HuH-7 (cell line): Measurements from ENCODE around the gene MACC1.
"Not testable (repeated sequence)": the region's sequence is repeated elsewhere in the genome, so short reads cannot be mapped to it uniquely, and the experiment has no call there.

Experiments used
- DNase-seq: peaks from one replicate; pipeline ENCODE4 v3.0.0; 2011; ENCODE audit warnings: low spot score

The MACC1 gene

DNA sequence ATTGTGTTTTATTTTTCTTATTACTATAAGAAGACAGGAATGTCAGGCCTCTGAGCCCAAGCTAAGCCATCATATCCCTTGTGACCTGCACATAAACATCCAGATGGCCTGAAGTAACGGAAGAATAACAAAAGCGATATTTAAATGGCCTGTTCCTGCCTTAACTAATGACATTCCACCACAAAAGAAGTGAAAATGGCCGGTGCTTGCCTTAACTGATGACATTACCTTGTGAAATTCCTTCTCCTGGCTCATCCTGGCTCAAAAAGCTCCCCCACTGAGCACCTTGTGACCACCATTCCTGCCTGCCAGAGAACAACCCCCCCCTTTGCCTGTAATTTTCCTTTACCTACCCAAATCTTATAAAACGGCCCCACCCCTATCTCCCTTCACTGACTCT, 91.1 kb downstream of the MACC1 start:
- not testable (repeated sequence) for DNase-seq

DNA sequence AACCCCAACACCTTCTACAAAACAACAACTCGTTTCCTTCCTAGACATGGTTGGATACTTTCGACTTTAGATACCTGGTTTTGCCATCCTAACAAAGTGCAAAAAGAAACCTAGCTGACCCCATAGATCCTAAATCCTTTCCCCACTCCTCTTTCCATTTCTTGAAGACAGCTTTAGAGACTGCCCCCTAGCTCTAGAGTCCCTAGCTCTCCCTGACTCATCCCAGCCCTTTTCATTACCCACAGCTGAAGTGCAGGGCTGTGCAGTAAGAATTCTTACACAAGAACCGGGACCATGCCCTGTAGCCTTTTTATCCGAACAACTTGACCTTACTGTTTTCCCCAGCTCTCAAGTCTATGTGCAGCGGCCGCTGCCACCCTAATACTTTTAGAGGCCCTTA, 93.1 kb downstream of the MACC1 start:
- DNase-seq, result not testable (repeated sequence)

DNA sequence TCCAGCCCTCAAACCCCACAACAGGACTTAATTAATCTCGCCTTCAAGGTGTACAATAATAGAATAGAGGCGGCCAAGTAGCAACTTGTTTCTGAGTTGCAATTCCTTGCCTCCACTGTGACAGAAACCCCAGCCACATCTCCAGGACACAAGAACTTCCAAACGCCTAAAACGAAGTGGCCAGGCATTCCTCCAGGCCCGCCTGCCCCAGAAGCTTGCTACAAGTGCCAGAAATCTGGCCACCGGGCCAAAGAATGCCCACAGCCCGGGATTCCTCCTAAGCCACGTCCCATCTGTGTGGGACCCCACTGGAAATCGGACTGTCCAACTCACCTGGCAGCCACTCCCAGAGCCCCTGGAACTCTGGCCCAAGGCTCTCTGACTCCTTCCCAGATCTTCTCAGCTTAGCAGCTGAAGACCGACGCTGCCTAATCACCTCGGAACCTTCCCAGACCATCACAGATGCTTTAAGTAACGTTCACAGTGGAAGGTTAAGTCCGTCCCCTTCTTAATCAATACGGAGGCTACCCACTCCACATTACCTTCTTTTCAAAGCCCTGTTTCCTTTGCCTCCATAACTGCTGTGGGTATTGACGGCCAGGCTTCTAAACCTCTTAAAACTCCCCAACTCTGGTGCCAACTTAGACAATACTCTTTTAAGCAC, 94.4 kb downstream of the MACC1 start:
- not testable (repeated sequence) for DNase-seq

DNA sequence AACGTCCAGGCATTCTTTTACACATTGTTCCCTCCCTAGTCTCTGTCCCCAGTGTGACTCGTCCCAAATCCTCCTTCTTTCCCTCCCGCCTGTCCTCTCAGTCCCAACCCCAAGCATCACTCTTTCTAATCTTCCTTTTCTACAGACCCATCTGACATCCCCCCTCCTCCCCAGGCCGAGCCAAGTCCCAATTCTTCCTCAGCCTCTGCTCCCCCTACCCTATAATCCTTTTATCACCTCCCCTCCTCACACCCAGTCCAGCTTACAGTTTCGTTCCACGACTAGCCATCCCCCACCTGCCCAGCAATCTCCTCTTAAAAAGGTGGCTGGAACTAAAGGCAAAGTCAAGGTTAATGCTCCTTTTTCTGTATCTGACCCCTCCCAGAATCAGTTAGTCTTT, 95.1 kb downstream of the MACC1 start:
- DNase-seq, result no peak

DNA sequence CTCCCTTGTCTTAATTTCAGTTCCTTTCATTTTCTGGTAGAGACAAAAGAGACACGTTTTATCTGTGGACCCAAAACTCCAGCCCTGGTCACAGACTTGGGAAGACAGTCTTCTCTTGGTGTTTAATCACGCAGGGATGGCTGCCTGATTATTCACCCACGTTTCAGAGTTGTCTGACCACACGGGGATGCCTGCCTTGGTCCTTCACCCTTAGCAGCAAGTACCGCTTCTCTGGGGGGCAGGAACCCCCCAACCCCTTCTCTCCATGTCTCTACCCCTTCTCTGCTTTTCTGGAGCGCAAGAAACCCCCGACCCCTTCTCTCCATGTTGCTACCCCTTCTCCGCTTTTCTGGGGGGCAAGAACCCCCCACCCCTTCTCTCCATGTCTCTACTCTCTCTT, 95.8 kb downstream of the MACC1 start:
- DNase-seq, result no peak

DNA sequence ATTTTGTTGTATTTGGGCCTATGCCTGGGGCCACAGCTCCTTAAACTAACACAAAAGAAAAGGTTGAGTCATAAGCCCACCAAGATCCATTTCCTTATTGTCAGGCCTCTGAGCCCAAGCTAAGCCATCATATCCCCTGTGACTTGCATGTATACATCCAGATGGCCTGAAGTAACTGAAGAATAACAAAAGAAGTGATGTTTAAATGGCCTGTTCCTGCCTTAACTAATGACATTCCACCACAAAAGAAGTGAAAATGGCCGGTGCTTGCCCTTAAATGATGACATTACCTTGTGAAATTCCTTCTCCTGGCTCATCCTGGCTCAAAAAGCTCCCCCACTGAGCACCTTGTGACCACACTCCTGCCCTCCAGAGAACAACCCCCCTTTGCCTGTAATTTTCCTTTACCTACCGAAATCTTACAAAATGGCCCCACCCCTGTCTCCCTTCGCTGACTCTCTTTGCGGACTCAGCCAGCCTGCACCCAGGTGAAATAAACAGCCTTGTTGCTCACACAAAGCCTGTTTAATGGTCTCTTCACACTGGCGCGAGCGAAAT, 96.5 kb downstream of the MACC1 start:
- DNase-seq, result not testable (repeated sequence)

DNA sequence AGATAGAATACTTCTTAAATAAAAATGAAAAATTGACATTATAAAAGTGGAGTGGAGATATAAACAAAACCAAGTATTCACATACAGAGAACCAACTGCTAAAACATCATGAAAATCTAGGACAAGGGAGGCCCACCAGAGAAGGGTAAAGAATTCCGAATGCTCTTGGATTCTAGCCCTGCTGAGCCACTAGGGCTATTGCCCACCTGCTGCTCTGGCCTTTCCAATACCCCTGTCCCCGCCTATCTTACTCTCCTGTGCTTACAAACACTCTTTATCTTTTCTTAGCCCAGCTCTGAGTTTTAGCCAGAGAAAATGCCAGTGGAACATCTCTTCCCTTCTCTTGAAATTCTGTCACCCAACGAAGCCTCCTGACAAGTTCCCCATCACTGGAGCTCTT, 100.3 kb downstream of the MACC1 start:
- no peak for DNase-seq

DNA sequence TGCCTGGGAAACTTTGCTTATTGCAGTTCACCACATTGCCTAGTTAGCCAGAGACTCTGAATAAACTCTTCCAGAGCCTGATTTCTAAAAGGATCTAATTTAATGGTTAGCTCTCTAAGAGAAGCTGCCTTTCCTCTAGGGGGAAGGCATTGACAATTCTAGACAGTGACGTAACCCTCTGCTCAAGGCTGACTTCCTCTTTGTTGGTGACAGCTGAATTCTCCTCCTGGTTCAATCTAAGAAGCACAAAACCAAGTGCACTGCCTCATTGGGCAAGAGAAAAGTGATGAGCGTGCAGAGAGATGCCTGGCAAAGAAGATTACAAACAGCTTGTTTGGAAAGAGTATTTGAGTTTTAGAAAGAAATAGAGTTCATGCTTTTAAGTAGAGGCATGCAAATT, 102.7 kb downstream of the MACC1 start:
- DNase-seq, result no peak

DNA sequence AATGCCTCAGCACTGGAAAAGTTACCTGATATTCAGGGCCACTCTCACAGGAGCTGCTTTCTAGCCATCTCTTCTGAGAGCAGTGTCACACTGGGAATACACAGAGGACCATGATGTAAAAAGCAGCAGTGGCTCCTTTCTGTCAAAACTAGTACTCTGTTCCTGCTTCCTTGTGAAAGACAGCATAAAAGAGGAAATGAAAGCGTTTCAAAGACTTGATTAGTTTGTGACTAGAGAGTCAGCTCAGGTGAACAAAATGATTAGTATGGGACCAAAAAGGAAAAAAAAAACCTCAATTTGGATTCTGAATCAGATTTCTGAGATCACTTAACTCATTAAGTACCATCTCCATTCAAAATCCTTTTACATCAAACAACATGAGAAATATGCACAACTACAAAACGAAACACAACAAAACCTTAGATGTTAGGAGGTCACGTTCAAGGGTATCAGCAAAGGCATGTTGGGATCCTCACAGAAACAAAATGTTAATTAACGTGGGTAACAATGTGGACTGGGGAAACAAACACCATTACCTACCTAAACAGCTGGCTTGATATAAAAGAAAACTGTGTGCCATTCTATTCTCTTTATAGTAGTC, 103.7 kb downstream of the MACC1 start:
- no peak for DNase-seq

DNA sequence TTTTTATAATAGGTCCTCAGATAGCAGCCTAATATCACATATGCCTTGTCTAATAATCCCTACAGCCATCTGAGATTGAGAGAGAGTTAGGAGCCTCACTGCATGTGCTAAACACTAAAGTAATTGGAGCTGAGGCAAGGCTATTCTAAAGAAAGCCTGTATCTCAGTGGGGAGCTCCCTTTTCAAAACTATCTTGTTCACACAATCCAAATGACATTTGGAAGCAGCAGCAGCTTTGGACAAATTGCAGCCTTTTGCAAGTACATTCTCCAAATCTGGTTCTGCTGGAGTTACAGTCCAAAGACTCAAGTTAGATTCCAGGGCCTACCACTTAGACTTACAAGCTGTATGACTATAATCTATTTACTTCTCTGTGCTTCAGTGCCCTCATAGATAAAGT, 104.5 kb downstream of the MACC1 start:
- no peak for DNase-seq

DNA sequence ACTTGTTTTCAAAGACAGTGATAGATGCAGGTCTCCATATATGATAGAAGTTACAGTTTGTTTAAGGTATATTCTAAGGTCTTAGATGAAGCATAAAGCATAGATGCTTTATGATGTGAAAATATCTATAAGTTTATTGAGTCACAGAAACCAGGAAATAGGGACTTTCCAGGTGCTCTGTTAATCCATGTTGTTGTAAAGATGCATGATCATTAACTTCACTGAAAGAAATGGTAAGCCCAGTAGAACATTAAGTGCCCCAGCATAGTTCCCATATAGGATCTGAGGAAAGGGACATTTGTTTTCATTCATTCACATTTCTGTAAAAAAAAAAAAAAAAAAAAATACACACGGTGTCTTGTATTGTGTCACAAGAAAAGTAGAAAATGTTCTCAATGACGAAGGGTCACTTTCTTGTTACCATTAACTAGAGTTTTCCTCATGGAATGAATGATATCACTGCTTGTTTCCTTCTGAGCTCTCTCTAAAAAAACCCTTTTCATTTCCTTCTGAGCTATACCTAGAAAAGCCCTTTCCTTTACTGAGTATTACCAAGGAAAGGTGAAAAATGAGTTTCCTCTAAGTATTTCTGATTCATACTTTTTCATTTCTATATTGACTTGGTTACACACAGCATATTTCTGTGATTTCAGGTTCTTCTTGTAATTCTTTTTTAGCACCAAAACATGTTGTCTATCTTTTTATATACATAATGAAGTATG, 105.2 kb downstream of the MACC1 start:
- no peak for DNase-seq

DNA sequence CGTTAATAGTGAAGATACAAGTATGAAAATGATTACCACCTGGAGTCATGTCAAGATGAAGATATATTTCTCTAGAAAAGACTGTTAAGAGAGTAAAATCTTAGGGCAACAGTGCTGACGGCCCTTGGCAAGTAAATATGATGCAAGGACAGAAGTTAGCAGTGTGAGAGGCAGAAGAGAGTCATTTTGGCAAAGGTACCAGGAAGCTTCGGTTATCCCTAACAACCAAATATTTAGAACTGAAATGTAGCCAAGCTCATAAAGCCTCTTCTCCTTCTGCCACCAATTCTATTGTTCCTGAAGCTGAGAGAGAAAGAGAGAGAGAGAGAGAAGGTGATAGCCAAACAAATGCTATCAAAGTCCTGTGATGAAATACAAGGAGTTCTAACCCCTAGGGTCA, 109.6 kb downstream of the MACC1 start:
- no peak for DNase-seq

DNA sequence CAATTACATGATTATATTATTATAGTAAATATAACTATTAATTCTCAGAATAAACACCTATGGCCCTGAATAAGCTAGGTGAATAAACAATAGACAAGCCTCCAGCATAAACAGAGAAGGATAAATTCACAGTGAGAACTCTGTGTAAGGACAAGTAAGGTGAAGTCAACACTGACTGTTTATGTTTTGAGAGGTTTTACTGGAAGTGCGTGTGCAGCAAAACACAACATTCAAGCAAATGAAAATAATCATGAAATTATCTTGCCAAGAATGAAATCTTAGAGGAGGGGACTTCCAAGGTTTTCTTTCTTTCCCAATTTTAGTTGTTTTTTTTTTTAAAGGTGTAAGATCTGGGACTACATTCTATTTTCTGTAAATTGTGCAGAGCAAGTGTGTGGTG, 112.5 kb downstream of the MACC1 start:
- no peak for DNase-seq

DNA sequence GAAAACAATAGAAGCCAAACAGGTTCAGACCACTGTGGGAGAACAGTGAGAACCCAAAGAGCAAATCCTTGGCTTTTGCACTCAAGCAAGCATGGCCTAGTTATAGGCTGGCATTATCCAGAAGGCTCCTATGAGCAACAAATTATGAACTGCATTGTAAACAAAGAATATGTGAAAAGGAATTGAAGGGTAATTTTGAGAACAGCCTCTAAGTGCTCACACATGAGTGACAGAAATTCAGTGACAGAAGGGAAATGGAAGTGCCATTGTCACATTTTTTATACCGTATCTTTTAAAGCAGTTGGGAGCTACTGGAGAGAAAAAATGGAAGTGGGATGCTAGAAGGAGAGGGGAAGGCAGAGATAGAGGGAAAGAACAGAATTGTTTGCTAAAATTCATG, 114.2 kb downstream of the MACC1 start:
- DNase-seq, result no peak

DNA sequence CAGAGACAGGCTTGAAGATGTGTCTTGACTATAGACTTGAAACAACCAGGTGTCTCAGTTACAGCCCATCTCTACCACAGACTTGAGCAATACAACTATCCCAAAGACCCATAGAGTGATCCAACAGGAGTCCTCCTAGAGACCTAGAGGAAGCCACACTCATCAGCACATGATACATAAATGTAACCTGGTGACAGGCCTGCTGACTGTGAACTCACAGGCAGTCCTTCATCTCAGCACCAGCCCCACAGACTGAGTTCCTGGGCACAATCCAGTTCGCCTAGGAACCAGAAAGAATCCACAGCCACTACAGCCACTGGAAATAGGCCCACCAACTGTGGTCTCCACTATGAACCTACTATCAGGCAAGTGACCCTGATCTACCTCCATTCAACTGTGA, 121.3 kb downstream of the MACC1 start:
- no peak for DNase-seq

DNA sequence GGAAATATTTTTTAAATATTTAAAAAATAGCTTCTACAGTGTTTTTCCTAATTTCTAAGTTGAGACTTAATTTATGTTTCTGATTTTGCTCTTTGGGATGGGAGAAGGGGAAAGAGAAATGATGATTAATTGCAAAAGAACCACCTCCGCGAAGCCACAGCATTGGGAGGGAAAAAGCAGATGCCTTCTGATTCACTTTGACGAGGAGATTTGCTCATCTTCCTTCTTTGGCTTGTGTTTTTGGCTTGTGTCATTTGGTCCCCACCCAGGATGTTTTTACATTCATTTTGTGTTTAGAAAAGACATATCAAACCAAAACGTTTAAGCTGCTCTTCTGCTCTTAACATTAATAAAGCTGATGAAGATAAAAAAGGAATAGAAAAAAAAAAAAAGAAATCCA, 121.7 kb downstream of the MACC1 start:
- DNase-seq, result no peak

DNA sequence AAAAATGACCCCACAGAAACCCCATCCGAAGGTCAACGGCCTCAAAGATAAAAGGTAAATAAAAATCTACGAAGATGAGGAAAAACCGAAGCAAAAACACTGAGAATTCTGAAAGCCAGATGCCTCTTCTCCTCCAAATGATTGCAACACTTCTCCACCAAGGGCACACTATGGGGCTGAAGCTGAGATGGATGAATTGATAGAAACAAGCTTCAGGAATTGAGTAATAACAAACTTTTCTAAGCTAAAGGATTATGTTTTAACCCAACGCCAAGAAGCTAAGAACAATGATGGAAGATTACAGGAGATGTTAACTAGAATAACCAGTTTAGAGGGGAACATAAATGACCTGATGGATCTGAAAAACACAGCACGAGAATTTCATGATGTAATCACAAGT, 127.8 kb downstream of the MACC1 start:
- no peak for DNase-seq

DNA sequence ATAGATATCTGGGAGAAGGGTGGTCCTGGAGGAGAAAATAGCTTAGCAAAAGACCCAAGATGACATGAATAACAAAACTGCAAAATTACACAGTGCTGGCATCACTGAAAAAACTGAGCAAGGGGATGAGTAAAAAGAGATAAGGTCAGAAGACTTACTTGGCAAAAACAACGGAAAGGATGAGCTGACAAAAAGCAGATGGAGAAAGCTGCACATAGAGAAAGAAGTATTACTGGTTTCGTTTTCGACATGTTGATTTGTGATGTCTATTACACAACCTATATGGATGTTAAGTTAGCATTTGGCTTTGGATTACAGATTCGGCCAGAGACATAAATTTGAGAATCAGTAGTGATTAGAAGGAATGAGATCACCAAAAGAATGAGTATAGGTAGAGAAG, 132.1 kb downstream of the MACC1 start:
- no peak for DNase-seq
